HepG2 (cell line): ENCODE data around the gene CFAP119. TPM values are rescaled to one million over a fixed set of nuclear protein-coding genes. Genes with fewer than 3 reads are reported as not detected.

Source experiments
- AKAP8 ChIP-seq: sonication (generic); formaldehyde crosslinking; IDR thresholded peaks from 2 replicates; pipeline ENCODE4 v1.5.1; 2020; ENCODE audit warnings: mild to moderate bottlenecking, missing genetic modification reagents
- BRD4 ChIP-seq: sonication (generic); formaldehyde crosslinking; IDR thresholded peaks from 2 replicates; pipeline ENCODE4 v1.4.0; 2020; ENCODE audit warnings: missing genetic modification reagents
- CSRNP1 ChIP-seq: sonication (generic); formaldehyde crosslinking; IDR thresholded peaks from 2 replicates; pipeline ENCODE4 v1.8.1; 2023; ENCODE audit warnings: mild to moderate bottlenecking, missing genetic modification reagents
- EZH2 ChIP-seq: conservative IDR thresholded peaks from 2 replicates; pipeline ENCODE4 v1.6.1; 2012; ENCODE audit warnings: mild to moderate bottlenecking, low read depth, low read length, moderate library complexity
- HOMEZ ChIP-seq: IDR thresholded peaks from 2 replicates; pipeline ENCODE4 v1.6.1; 2016; ENCODE audit warnings: low read depth
- KDM3A ChIP-seq: IDR thresholded peaks from 2 replicates; pipeline ENCODE4 v1.6.1; 2018; ENCODE audit warnings: low read depth, missing compliant biosample characterization
- PRMT3 ChIP-seq: sonication (generic); formaldehyde crosslinking; IDR thresholded peaks from 2 replicates; pipeline ENCODE4 v1.8.1; 2022; ENCODE audit warnings: low read depth, mild to moderate bottlenecking, moderate library complexity, missing genetic modification reagents, borderline replicate concordance
- RBFOX2 ChIP-seq: fragments of 200-400 bp; formaldehyde crosslinking; IDR thresholded peaks from 2 replicates; pipeline ENCODE4 v1.6.1; 2017; ENCODE audit warnings: low read depth, mild to moderate bottlenecking, low read length
- RBM22 ChIP-seq: fragments of 200-400 bp; formaldehyde crosslinking; optimal IDR thresholded peaks from 2 replicates; pipeline ENCODE3; 2017; ENCODE audit warnings: mild to moderate bottlenecking, low read length, moderate library complexity
- SRSF9 ChIP-seq: fragments of 200-400 bp; formaldehyde crosslinking; IDR thresholded peaks from 2 replicates; pipeline ENCODE4 v1.6.1; 2018; ENCODE audit warnings: borderline replicate concordance, mild to moderate bottlenecking, low read depth, low read length; ENCODE audit not compliant: insufficient read depth, poor library complexity, severe bottlenecking
- TARDBP ChIP-seq: sonication (generic); formaldehyde crosslinking; IDR thresholded peaks from 2 replicates; pipeline ENCODE4 v1.8.0; 2022; ENCODE audit warnings: mild to moderate bottlenecking, missing genetic modification reagents
- TFE3 ChIP-seq: IDR thresholded peaks from 2 replicates; pipeline ENCODE4 v1.6.1; 2016
- THAP7 ChIP-seq: sonication (generic); formaldehyde crosslinking; IDR thresholded peaks from 2 replicates; pipeline ENCODE4 v1.8.1; 2023; ENCODE audit warnings: mild to moderate bottlenecking, missing genetic modification reagents
- U2AF1 ChIP-seq: fragments of 200-400 bp; formaldehyde crosslinking; optimal IDR thresholded peaks from 2 replicates; pipeline ENCODE3; 2017; ENCODE audit warnings: mild to moderate bottlenecking, low read depth, low read length
- YEATS2 ChIP-seq: sonication (generic); formaldehyde crosslinking; IDR thresholded peaks from 2 replicates; pipeline ENCODE4 v1.4.0; 2020; ENCODE audit warnings: missing genetic modification reagents, borderline replicate concordance
- ZNF101 ChIP-seq: sonication (generic); formaldehyde crosslinking; IDR thresholded peaks from 2 replicates; pipeline ENCODE4 v1.4.0; 2020; ENCODE audit warnings: mild to moderate bottlenecking, low read depth, missing genetic modification reagents, borderline replicate concordance
- ZNF160 ChIP-seq: sonication (generic); formaldehyde crosslinking; IDR thresholded peaks from 2 replicates; pipeline ENCODE4 v1.8.0; 2022; ENCODE audit warnings: mild to moderate bottlenecking, inconsistent platforms, missing genetic modification reagents
- ZNF24 ChIP-seq: fragments of 450-650 bp; IDR thresholded peaks from 2 replicates; pipeline ENCODE4 v1.6.1; 2017; ENCODE audit warnings: antibody characterized with exemption, mild to moderate bottlenecking
- ZNF432 ChIP-seq: sonication (generic); formaldehyde crosslinking; IDR thresholded peaks from 2 replicates; pipeline ENCODE4 v1.5.0; 2020; ENCODE audit warnings: missing genetic modification reagents, mild to moderate bottlenecking, borderline replicate concordance
- ZNF556 ChIP-seq: sonication (generic); formaldehyde crosslinking; IDR thresholded peaks from 2 replicates; pipeline ENCODE4 v1.4.0; 2020; ENCODE audit warnings: mild to moderate bottlenecking, missing genetic modification reagents, borderline replicate concordance
- ZNF652 ChIP-seq: IDR thresholded peaks from 2 replicates; pipeline ENCODE4 v1.6.1; 2016; ENCODE audit warnings: low read depth, borderline replicate concordance
- ZSCAN20 ChIP-seq: sonication (generic); formaldehyde crosslinking; IDR thresholded peaks from 2 replicates; pipeline ENCODE4 v1.4.0; 2020; ENCODE audit warnings: missing genetic modification reagents, mild to moderate bottlenecking, borderline replicate concordance
- polyA plus RNA-seq, 8 experiments: library from polyadenylated mRNA; depleted of rRNA in 3 of 8; stranded (reverse) in 7 of 8; unstranded in 1 of 8; fragments of >200 nt; fragmentation: Illumina TruSeq in 4 of 8; extraction: Trizol in 4 of 8; gene quantifications; 2 replicates each; pipeline versions ENCODE4 v1.2.1 to v1.2.3, GENCODE V29; 2011 to 2016; ENCODE audit warnings: low read depth in 4 of 8, missing spikeins in 1 of 8, mixed read lengths in 1 of 8; ENCODE audit not compliant: insufficient read depth in 1 of 8
- total RNA-seq, 5 experiments: library from RNA; depleted of rRNA; stranded (reverse); fragments of >200 nt; fragmentation: Illumina TruSeq; extraction: Trizol; gene quantifications; 2 replicates each; pipeline ENCODE4 v1.2.3, GENCODE V29; 2016; ENCODE audit warnings: low read depth in 1 of 5

The CFAP119 gene
- total and polyA plus RNA-seq, 2 of the 13 experiments (the other 11 are each of a cell fraction or from before 2014, with no cell fraction given): 6.4 TPM

GRCh38 chr16:30747799-30748633 is 13.8 kb downstream of the CFAP119 start, which contains the start of gene PHKG2 (continued):
- TF ChIP-seq CSRNP1 (CRISPR knock-in tag): peak; percentile 63; the same call in 1 of the 2 replicates
- TF ChIP-seq ZNF652 (CRISPR knock-in tag): peak; percentile 27; the same call in 1 of the 2 replicates
- peak; percentile 87 for TF ChIP-seq U2AF1
- TF ChIP-seq HOMEZ: peak; percentile 80
- no peak; the same call in 1 of the 2 replicates for TF ChIP-seq AKAP8
- peak; percentile 74 for TF ChIP-seq TARDBP
- TF ChIP-seq ZSCAN20: 0 out of 2 replicates have a peak, but pooled peaks have one; percentile 14
- 0 out of 2 replicates have a peak, but pooled peaks have one; percentile 49 for TF ChIP-seq ZNF24
- peak; percentile 20; the same call in 1 of the 2 replicates for TF ChIP-seq ZNF556 (CRISPR knock-in tag)
- TF ChIP-seq RBFOX2: peak; percentile 91
- TF ChIP-seq PRMT3 (CRISPR knock-in tag): peak; percentile 62; the same call in 1 of the 2 replicates
- TF ChIP-seq RBM22: peak; percentile 36
- no peak for TF ChIP-seq KDM3A (CRISPR knock-in tag)
- no peak for TF ChIP-seq SRSF9
- peak; percentile 83 for TF ChIP-seq YEATS2 (CRISPR knock-in tag)
- no peak for TF ChIP-seq ZNF432 (CRISPR knock-in tag)
- TF ChIP-seq BRD4 (CRISPR knock-in tag): peak; percentile 81; the same call in 1 of the 2 replicates
- TF ChIP-seq ZNF160: peak; percentile 7; the same call in 1 of the 2 replicates
- TF ChIP-seq ZNF101: no peak
- peak; percentile 80; the same call in 1 of the 2 replicates for TF ChIP-seq TFE3 (CRISPR knock-in tag)
- no peak for TF ChIP-seq EZH2
- no peak for TF ChIP-seq THAP7 (CRISPR knock-in tag)
